Tibial nerve (tissue), 4 donors: ENCODE data around the gene GNB1L. TPM values are rescaled to one million over a fixed set of nuclear protein-coding genes. Genes with fewer than 3 reads are reported as not detected.
"Not testable (repeated sequence)": the region's sequence is repeated elsewhere in the genome, so short reads cannot be mapped to it uniquely, and the experiment has no call there.

Experiments used
- DNase-seq, 2 donors: peaks; one replicate each; pipeline ENCODE4 v3.0.0-alpha.2; 2019; ENCODE audit warnings: low spot score in 2 of 2
- H3K27ac ChIP-seq, 4 donors: fragments of 200-600 bp; sonication (generic) in 3 of 4; one replicate each; pipeline ENCODE4 v1.5.1; 2017 to 2019; ENCODE audit warnings: mild to moderate bottlenecking in 1 of 4
- H3K27me3 ChIP-seq, 2 donors: fragments of 200-600 bp; sonication (generic) in 1 of 2; one replicate each; pipeline versions ENCODE4 v1.5.1 to v1.6.0; 2017 to 2019
- H3K36me3 ChIP-seq, 3 donors: fragments of 200-600 bp; sonication (generic); one replicate each; pipeline ENCODE4 v1.5.1; 2018 to 2019
- H3K4me1 ChIP-seq, 4 donors: fragments of 200-600 bp; sonication (generic) in 3 of 4; one replicate each; pipeline ENCODE4 v1.5.1; 2017 to 2019
- H3K4me3 ChIP-seq, 4 donors: fragments of 200-600 bp; sonication (generic) in 3 of 4; one replicate each; pipeline ENCODE4 v1.5.1; 2017 to 2019; ENCODE audit warnings: mild to moderate bottlenecking in 1 of 4, moderate library complexity in 1 of 4
- H3K9me3 ChIP-seq, 4 donors: fragments of 200-600 bp; sonication (generic) in 3 of 4; one replicate each; pipeline ENCODE4 v1.5.1; 2017 to 2019
- EP300 ChIP-seq, 2 donors: sonication (generic); formaldehyde crosslinking; IDR thresholded peaks; one replicate each; pipeline ENCODE4 v1.6.1; 2017; ENCODE audit warnings: antibody characterized with exemption in 2 of 2, mild to moderate bottlenecking in 1 of 2
- POLR2A ChIP-seq, 2 donors: fragments of 450-650 bp; IDR thresholded peaks; one replicate each; pipeline ENCODE4 v1.6.1; 2017; ENCODE audit warnings: antibody characterized with exemption in 2 of 2, mild to moderate bottlenecking in 2 of 2, moderate library complexity in 2 of 2
- WGBS, 2 donors: methylation state at CpG; one replicate each; pipeline ENCODE4 v1.1.5; 2018; 5-methylcytosine and 5-hydroxymethylcytosine counted together
- total RNA-seq, 4 donors: library from RNA; depleted of rRNA; stranded (reverse); fragments of >200 nt; gene quantifications; one replicate each; pipeline ENCODE4 v1.1.0, GENCODE V29; 2016
- TF ChIP-seq, protein P1 (sequence below), 5 experiments: fragments of 200-600 bp in 3 of 5; fragments of 450-650 bp in 2 of 5; sonication (generic) in 3 of 5; IDR thresholded peaks; one replicate each; pipeline ENCODE4 v1.5.1; 2016 to 2019; ENCODE audit warnings: antibody characterized with exemption in 5 of 5, mild to moderate bottlenecking in 3 of 5, moderate library complexity in 2 of 5

Gene GNB1L
- total RNA-seq, 4 donors from 2014 or later = 2.9 to 8.1 (median 6.3) TPM

DNA sequence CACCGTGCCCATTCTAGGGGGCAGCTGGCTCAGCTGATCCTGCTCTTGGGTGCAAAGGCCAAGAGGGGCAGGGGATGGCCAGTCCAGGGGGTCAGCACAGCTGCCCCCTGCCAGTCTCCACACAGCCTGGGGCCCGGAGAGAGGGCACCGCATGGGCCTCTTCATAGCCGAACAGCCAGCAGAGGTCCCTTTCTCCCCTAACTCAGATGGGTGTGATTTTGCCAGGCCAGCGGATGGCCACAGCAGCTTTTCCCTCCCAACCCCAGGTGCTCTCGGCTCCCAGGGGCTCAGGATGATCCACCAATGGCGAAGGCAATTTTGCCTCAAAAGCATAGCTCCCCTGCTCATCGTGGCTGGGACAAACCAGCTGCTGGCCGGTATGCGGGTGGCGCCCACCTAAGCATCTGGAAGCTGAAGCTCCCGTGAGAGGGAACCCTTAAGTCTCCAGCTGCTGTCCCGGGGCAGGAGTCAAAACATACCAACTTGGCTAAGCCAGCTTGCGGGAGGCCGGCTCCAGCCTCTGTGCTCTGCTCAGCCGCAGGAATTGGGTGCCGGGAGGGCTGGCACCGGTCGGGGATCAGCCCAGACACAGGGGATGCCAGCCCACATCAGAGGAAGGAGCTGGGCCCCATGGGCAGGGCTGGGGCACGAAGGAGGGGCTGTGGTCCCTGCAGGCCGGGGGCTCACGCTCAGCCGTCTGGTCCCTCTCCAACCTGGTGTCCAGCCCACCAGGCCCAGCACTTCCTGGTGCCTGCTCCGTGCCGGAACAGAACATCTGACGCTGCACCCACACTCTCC, 30.5 kb upstream of the GNB1L start:
- Histone ChIP-seq H3K4me3 (no peak overlapping the region), H3K9me3 (no peaks in the 10 kb centered on the region), H3K4me1 (peaks cover 0 to 38% (median 16%) of the 10 kb centered on the region in 4 donors), H3K27me3 (no peaks in the 10 kb centered on the region), H3K36me3 (peaks cover 0 to 39% (median 0%) of the 10 kb centered on the region in 3 donors), H3K27ac (peak overlapping the region in 1 of 4 donors; percentile 4)
- TF ChIP-seq POLR2A (IDR thresholded peaks at IDR 0.05) (no peak), EP300 (IDR thresholded peaks at IDR 0.05) (no peak)
- TF ChIP-seq, protein P1, sequence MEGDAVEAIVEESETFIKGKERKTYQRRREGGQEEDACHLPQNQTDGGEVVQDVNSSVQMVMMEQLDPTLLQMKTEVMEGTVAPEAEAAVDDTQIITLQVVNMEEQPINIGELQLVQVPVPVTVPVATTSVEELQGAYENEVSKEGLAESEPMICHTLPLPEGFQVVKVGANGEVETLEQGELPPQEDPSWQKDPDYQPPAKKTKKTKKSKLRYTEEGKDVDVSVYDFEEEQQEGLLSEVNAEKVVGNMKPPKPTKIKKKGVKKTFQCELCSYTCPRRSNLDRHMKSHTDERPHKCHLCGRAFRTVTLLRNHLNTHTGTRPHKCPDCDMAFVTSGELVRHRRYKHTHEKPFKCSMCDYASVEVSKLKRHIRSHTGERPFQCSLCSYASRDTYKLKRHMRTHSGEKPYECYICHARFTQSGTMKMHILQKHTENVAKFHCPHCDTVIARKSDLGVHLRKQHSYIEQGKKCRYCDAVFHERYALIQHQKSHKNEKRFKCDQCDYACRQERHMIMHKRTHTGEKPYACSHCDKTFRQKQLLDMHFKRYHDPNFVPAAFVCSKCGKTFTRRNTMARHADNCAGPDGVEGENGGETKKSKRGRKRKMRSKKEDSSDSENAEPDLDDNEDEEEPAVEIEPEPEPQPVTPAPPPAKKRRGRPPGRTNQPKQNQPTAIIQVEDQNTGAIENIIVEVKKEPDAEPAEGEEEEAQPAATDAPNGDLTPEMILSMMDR (IDR thresholded peaks at IDR 0.05) = no peak
- 70 to 77% methylated on average over 11 to 24 of the region's 26 CpGs for WGBS, 2 donors
- no peak for DNase-seq

GRCh38 chr22:19884161-19884953, 29.7 kb upstream of the GNB1L start:
- peaks cover 0 to 38% (median 0%) of the 10 kb centered on the region in 3 donors for H3K36me3 ChIP-seq
- H3K4me1 ChIP-seq = peaks cover 0 to 46% (median 16%) of the 10 kb centered on the region in 4 donors
- TF ChIP-seq, protein P1 (IDR thresholded peaks at IDR 0.05) = no peak
- TF ChIP-seq EP300 (IDR thresholded peaks at IDR 0.05) (no peak), POLR2A (IDR thresholded peaks at IDR 0.05) (no peak)
- DNase-seq = no peak
- no peak overlapping the region for H3K4me3 ChIP-seq
- H3K27ac ChIP-seq = peak overlapping the region in 1 of 4 donors; percentile 4
- H3K9me3 ChIP-seq = no peaks in the 10 kb centered on the region
- no peaks in the 10 kb centered on the region for H3K27me3 ChIP-seq
- 92 to 96% methylated on average over 9 to 13 of the region's 15 CpGs for WGBS, 2 donors

DNA sequence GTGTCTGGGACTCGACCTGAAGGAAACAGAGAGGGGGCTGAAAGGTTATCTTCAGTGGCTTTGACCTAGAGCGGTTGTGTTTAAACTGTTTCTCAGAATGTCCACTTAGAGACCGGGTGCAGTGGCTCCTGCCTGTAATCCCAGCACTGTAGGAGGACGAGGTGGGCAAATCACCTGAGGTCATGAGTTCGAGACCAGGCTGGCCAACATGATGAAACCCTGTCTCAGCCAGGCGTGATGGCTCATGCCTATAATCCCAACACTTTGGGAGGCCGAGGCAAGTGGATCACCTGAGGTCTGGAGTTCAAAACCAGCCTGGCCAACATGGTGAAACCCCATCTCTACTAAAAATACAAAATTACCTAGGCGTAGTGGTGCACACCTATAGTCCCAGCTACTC, 28.8 kb upstream of the GNB1L start:
- peak overlapping the region in 1 of 4 donors; percentile 79 for H3K27ac ChIP-seq
- H3K9me3 ChIP-seq, H3K4me3 ChIP-seq, H3K27me3 ChIP-seq, DNase-seq: not testable (repeated sequence)
- H3K36me3 ChIP-seq = peaks cover 0 to 31% (median 0%) of the 10 kb centered on the region in 3 donors
- H3K4me1 ChIP-seq = peaks cover 0 to 54% (median 16%) of the 10 kb centered on the region in 4 donors
- 92 to 94% methylated on average over 8 of the region's 8 CpGs for WGBS, 2 donors

- H3K27ac ChIP-seq = peak overlapping the region in 3 of 4 donors; percentile 25 to 79 (median 73)
- WGBS, 2 donors = 83% methylated on average over 19 to 20 of the region's 26 CpGs
- peaks cover 0 to 61% (median 16%) of the 10 kb centered on the region in 4 donors for H3K4me1 ChIP-seq
- no peak overlapping the region for H3K4me3 ChIP-seq
- no peaks in the 10 kb centered on the region for H3K27me3 ChIP-seq
- DNase-seq = peak in 1 of 2 donors; percentile 3
- H3K9me3 ChIP-seq = no peaks in the 10 kb centered on the region
- TF ChIP-seq, protein P1 (IDR thresholded peaks at IDR 0.05) = no peak
- no peak for TF ChIP-seq EP300 (IDR thresholded peaks at IDR 0.05)
- TF ChIP-seq POLR2A (IDR thresholded peaks at IDR 0.05) = no peak
- peaks cover 0 to 31% (median 0%) of the 10 kb centered on the region in 3 donors for H3K36me3 ChIP-seq
These were observed 28.0 kb upstream of the GNB1L start for GRCh38 chr22:19882446-19883381.
